ENCODE results near the gene IGSF21. TPM values are rescaled to one million over a fixed set of nuclear protein-coding genes. Genes with fewer than 3 reads are reported as not detected.

IGSF21 gene
- total and polyA plus RNA-seq, 2 of the 4 experiments (the other 2 are of a cell fraction), result not detected

GRCh38 chr1:18294437-18295176, 187.0 kb downstream of the IGSF21 start:
- no peak overlapping the region for H3K14ac ChIP-seq (replicated peaks; ENCODE audit: low read depth, low read length)
- POLR2A ChIA-PET (ENCODE audit: unreplicated experiment), result no interaction called here
- intact Hi-C loops (cut with micrococcal nuclease), result no loop called here
- DNase-seq (no peak), ATAC-seq (ENCODE audit: low read depth) (no peak)
- no peak overlapping the region for H3K23ac ChIP-seq (ENCODE audit: low read depth, low read length)
- in situ Hi-C loops (cut with MboI; ENCODE audit: low sequenced_read_pairs), result no loop called here
- no peak overlapping the region for H4K91ac ChIP-seq (ENCODE audit: insufficient read depth, low read depth, low read length)
- H3K4ac ChIP-seq (ENCODE audit: low read depth, low read length), result no peak overlapping the region
- no peaks in the 10 kb centered on the region for H3K27me3 ChIP-seq (ENCODE audit: control insufficient read depth, insufficient read depth, low read length)
- H3K79me1 ChIP-seq (ENCODE audit: low read depth in 1 of 2, low read length in 2 of 2), result no peaks in the 10 kb centered on the region
- H4K8ac ChIP-seq (ENCODE audit: low read depth in 2 of 2, low read length in 2 of 2), result no peak overlapping the region
- no peak overlapping the region for H2BK5ac ChIP-seq (ENCODE audit: low read depth, low read length, poor library complexity, severe bottlenecking)
- H2BK20ac ChIP-seq (ENCODE audit: low read depth, low read length), result no peak overlapping the region
- no peak overlapping the region for H2AK5ac ChIP-seq (ENCODE audit: low read depth, low read length)
- no peaks in the 10 kb centered on the region for H3K36me3 ChIP-seq (ENCODE audit: control insufficient read depth, insufficient read depth, low read length)
- no TSS peak for BruUV-seq (replicated peaks)
- H4K20me1 ChIP-seq (ENCODE audit: insufficient read depth, low read length), result no peaks in the 10 kb centered on the region
- H4K5ac ChIP-seq (ENCODE audit: low read depth, low read length), result no peak overlapping the region
- H2AK9ac ChIP-seq (replicated peaks; ENCODE audit: low read depth, low read length, poor library complexity), result no peak overlapping the region
- H3K9me3 ChIP-seq (ENCODE audit: control insufficient read depth, insufficient read depth, low read length), result peaks cover 39% of the 10 kb centered on the region
- no peak overlapping the region for H3K27ac ChIP-seq (ENCODE audit: insufficient read depth, low read length)
- H3K4me1 ChIP-seq (ENCODE audit: control insufficient read depth, insufficient read depth, low read length), result no peaks in the 10 kb centered on the region
- H3K56ac ChIP-seq (ENCODE audit: extremely low read depth, insufficient read depth, low read length), result no peak overlapping the region
- H3K9ac ChIP-seq (ENCODE audit: low read depth, low read length), result no peak overlapping the region
- no peak overlapping the region for H2BK120ac ChIP-seq (ENCODE audit: low read depth, low read length)
- H2BK15ac ChIP-seq (ENCODE audit: low read depth, low read length), result no peak overlapping the region
- CTCF ChIA-PET, result no interaction called here
- H2AFZ ChIP-seq (replicated peaks; ENCODE audit: low read length, poor library complexity), result no peak overlapping the region
- H3K18ac ChIP-seq (ENCODE audit: low read depth, low read length), result no peak overlapping the region
- no peak overlapping the region for H3K4me3 ChIP-seq (ENCODE audit: insufficient read depth, low read depth, low read length)
- no peaks in the 10 kb centered on the region for H3K9me1 ChIP-seq (ENCODE audit: insufficient read depth, low read length)
- no CpG with 5 or more reads among the region's 16 CpGs for WGBS, 2 experiments (ENCODE audit: extremely low coverage in 2 of 2, insufficient read length in 1 of 2)
- H3K4me2 ChIP-seq (ENCODE audit: low read depth, low read length), result no peak overlapping the region
- TF ChIP-seq BHLHE40 (IDR thresholded peaks at IDR 0.05; ENCODE audit: low read depth, low read length), result no peak
- TF ChIP-seq RCOR1 (IDR thresholded peaks at IDR 0.05; ENCODE audit: insufficient replicate concordance, low read length), result no peak
- no peak for TF ChIP-seq MXI1 (IDR thresholded peaks at IDR 0.05; ENCODE audit: borderline replicate concordance, low read depth, low read length)
- TF ChIP-seq, protein P1, sequence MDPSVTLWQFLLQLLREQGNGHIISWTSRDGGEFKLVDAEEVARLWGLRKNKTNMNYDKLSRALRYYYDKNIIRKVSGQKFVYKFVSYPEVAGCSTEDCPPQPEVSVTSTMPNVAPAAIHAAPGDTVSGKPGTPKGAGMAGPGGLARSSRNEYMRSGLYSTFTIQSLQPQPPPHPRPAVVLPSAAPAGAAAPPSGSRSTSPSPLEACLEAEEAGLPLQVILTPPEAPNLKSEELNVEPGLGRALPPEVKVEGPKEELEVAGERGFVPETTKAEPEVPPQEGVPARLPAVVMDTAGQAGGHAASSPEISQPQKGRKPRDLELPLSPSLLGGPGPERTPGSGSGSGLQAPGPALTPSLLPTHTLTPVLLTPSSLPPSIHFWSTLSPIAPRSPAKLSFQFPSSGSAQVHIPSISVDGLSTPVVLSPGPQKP (IDR thresholded peaks at IDR 0.05; ENCODE audit: borderline replicate concordance, low read depth, low read length), result no peak
- TF ChIP-seq CHD1 (IDR thresholded peaks at IDR 0.05; ENCODE audit: low read depth, low read length), result no peak
- TF ChIP-seq MAZ (IDR thresholded peaks at IDR 0.05; ENCODE audit: borderline replicate concordance, low read depth, low read length), result no peak
- TF ChIP-seq USF2 (IDR thresholded peaks at IDR 0.05; ENCODE audit: low read depth, low read length), result no peak
- TF ChIP-seq MAFK (IDR thresholded peaks at IDR 0.05; ENCODE audit: low read depth, low read length), result no peak
- TF ChIP-seq NFE2L2 (IDR thresholded peaks at IDR 0.05; ENCODE audit: low read depth, low read length), result no peak
- no peak for TF ChIP-seq RFX5 (IDR thresholded peaks at IDR 0.05; ENCODE audit: low read depth, low read length)
- TF ChIP-seq, protein P2, sequence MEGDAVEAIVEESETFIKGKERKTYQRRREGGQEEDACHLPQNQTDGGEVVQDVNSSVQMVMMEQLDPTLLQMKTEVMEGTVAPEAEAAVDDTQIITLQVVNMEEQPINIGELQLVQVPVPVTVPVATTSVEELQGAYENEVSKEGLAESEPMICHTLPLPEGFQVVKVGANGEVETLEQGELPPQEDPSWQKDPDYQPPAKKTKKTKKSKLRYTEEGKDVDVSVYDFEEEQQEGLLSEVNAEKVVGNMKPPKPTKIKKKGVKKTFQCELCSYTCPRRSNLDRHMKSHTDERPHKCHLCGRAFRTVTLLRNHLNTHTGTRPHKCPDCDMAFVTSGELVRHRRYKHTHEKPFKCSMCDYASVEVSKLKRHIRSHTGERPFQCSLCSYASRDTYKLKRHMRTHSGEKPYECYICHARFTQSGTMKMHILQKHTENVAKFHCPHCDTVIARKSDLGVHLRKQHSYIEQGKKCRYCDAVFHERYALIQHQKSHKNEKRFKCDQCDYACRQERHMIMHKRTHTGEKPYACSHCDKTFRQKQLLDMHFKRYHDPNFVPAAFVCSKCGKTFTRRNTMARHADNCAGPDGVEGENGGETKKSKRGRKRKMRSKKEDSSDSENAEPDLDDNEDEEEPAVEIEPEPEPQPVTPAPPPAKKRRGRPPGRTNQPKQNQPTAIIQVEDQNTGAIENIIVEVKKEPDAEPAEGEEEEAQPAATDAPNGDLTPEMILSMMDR (conservative IDR thresholded peaks at IDR 0.05; ENCODE audit: low read depth, low read length), result no peak
- no peak for TF ChIP-seq POLR2A (IDR thresholded peaks at IDR 0.05; ENCODE audit: low read depth, low read length)
- dilution Hi-C loops (cut with HindIII; ENCODE audit: low sequenced_read_pairs, unreplicated experiment), result no loop called here

Measured in IMR-90 (cell line).